HCT116 (cell line): ENCODE measurements around the gene STK25. TPM values are rescaled to one million over a fixed set of nuclear protein-coding genes. Genes with fewer than 3 reads are reported as not detected.

Source experiments
- ATAC-seq: fragments of 200-7000 bp; cut with Tn5 transposase; 2 replicates; pipeline ENCODE4 v1.9.1; 2020; ENCODE audit warnings: mild to moderate bottlenecking, moderate library complexity
- BruUV-seq: library from RNA; stranded (reverse); fragments of 400-500 nt; replicated peaks from 2 replicates; lab custom pipeline; 2021; lab: Mats Ljungman, UMichigan
- CTCF ChIA-PET: fragments of 300-600 bp; sonication (Branson Sonifier 250); formaldehyde crosslinking; loops from one replicate; lab custom pipeline; 2021; ENCODE audit warnings: antibody characterized with exemption; lab: Charles Lee
- POLR2A ChIA-PET: fragments of 300-600, 350-600 bp; sonication (Branson Sonifier 250); formaldehyde crosslinking; loops from one replicate; lab custom pipeline; 2021; ENCODE audit warnings: antibody characterized with exemption; lab: Charles Lee
- RAD21 ChIA-PET, 2 experiments: fragments of 300-600 bp; sonication (Branson Sonifier 250); formaldehyde crosslinking; loops; one replicate each; lab custom pipeline; 2023; ENCODE audit warnings: low total read pairs in 2 of 2; ENCODE audit not compliant: uncharacterized antibody in 2 of 2, unreplicated experiment in 2 of 2, low non-redundant PET in 1 of 2; lab: Charles Lee
- DNase-seq: peaks from one replicate; pipeline ENCODE4 v3.0.0-alpha.2; 2010; ENCODE audit warnings: low read depth, low spot score
- H2AFZ ChIP-seq: fragments of 200-600 bp; shearing (Covaris generic), sonication (generic); 2 replicates; pipeline ENCODE4 v1.6.1; 2017; ENCODE audit warnings: low read depth, mixed run types, mixed read lengths, antibody characterized with exemption, low read length; ENCODE audit not compliant: poor library complexity, severe bottlenecking
- H3K27ac ChIP-seq: 2 replicates; pipeline ENCODE4 v1.5.1; 2012; ENCODE audit warnings: low read depth, low read length
- H3K27me3 ChIP-seq: fragments of 200-600 bp; sonication (generic); 2 replicates; pipeline ENCODE4 v1.6.1; 2016; ENCODE audit warnings: mixed run types, low read length, mixed read lengths; ENCODE audit not compliant: insufficient read depth
- H3K36me3 ChIP-seq, 2 experiments: fragments of 200-500 bp in 1 of 2; fragments of 200-600 bp in 1 of 2; sonication (Bioruptor generic) in 1 of 2; sonication (generic) in 1 of 2; 2 replicates each; pipeline versions ENCODE4 v1.5.1 to v1.6.1; 2014 to 2016; ENCODE audit warnings: low read length in 2 of 2, inconsistent platforms in 1 of 2, mixed read lengths in 1 of 2, mixed run types in 1 of 2; ENCODE audit not compliant: insufficient read depth in 2 of 2, control insufficient read depth in 1 of 2
- H3K4me1 ChIP-seq, 2 experiments: fragments of 200-600 bp in 1 of 2; sonication (generic) in 1 of 2; 2 replicates each; pipeline versions ENCODE4 v1.5.1 to v1.6.1; 2012 to 2017; ENCODE audit warnings: low read length in 2 of 2, inconsistent platforms in 1 of 2, mild to moderate bottlenecking in 1 of 2, mixed read lengths in 1 of 2, mixed run types in 1 of 2, moderate library complexity in 1 of 2; ENCODE audit not compliant: insufficient read depth in 2 of 2, control insufficient read depth in 1 of 2
- H3K4me2 ChIP-seq: fragments of 200-600 bp; sonication (generic); 2 replicates; pipeline ENCODE4 v1.6.1; 2017; ENCODE audit warnings: mixed run types, low read length, mixed read lengths
- H3K4me3 ChIP-seq, 2 experiments: fragments of 200-600 bp in 1 of 2; sonication (generic) in 1 of 2; replicated peaks in 1 of 2; 2 replicates each; pipeline ENCODE4 v1.5.1; 2011 to 2016; ENCODE audit warnings: low read length in 2 of 2, control low read depth in 1 of 2, low read depth in 1 of 2, mild to moderate bottlenecking in 1 of 2, mixed read lengths in 1 of 2, mixed run types in 1 of 2
- H3K79me2 ChIP-seq: fragments of 200-600 bp; sonication (generic); 2 replicates; pipeline ENCODE4 v1.6.1; 2017; ENCODE audit warnings: mild to moderate bottlenecking, mixed run types, low read length, moderate library complexity, mixed read lengths; ENCODE audit not compliant: insufficient read depth
- H3K9ac ChIP-seq: fragments of 200-600 bp; sonication (generic); 2 replicates; pipeline ENCODE4 v1.6.1; 2016; ENCODE audit warnings: low read length, mixed read lengths
- H3K9me2 ChIP-seq: fragments of 200-600 bp; sonication (generic), shearing (Covaris generic); 2 replicates; pipeline ENCODE4 v1.6.1; 2017; ENCODE audit warnings: mixed run types, mild to moderate bottlenecking, moderate library complexity; ENCODE audit not compliant: insufficient read depth
- H3K9me3 ChIP-seq, 2 experiments: fragments of 200-500 bp in 1 of 2; fragments of 200-600 bp in 1 of 2; sonication (Bioruptor generic) in 1 of 2; sonication (generic) in 1 of 2; 2 replicates each; pipeline ENCODE4 v1.6.1; 2014 to 2017; ENCODE audit warnings: low read length in 2 of 2, mixed read lengths in 2 of 2, inconsistent platforms in 1 of 2, low read depth in 1 of 2, mild to moderate bottlenecking in 1 of 2, mixed run types in 1 of 2, moderate library complexity in 1 of 2; ENCODE audit not compliant: control insufficient read depth in 1 of 2, insufficient read depth in 1 of 2
- H4K20me1 ChIP-seq: fragments of 200-600 bp; sonication (generic), shearing (Covaris generic); 2 replicates; pipeline ENCODE4 v1.6.1; 2017; ENCODE audit warnings: mixed run types, mild to moderate bottlenecking, moderate library complexity; ENCODE audit not compliant: insufficient read depth
- CEBPB ChIP-seq: IDR thresholded peaks from 2 replicates; pipeline ENCODE4 v1.6.1; 2012; ENCODE audit warnings: low read depth
- CTCF ChIP-seq, 3 experiments: fragments of 200-600 bp in 1 of 3; sonication (generic) in 1 of 3; IDR thresholded peaks in 2 of 3; conservative IDR thresholded peaks in 1 of 3; 2 replicates each; pipeline ENCODE4 v1.5.1; 2012 to 2017; ENCODE audit warnings: low read depth in 2 of 3, low read length in 2 of 3, antibody characterized with exemption in 1 of 3, borderline replicate concordance in 1 of 3, control low read depth in 1 of 3, mild to moderate bottlenecking in 1 of 3, mixed read lengths in 1 of 3, mixed run types in 1 of 3, moderate library complexity in 1 of 3; ENCODE audit not compliant: insufficient read depth in 1 of 3
- EZH2phosphoT487 ChIP-seq: fragments of 200-600 bp; IDR thresholded peaks from 2 replicates; pipeline ENCODE4 v1.6.1; 2018; ENCODE audit warnings: antibody characterized with exemption, borderline replicate concordance
- FOSL1 ChIP-seq: IDR thresholded peaks from 2 replicates; pipeline ENCODE4 v1.6.1; 2012; ENCODE audit warnings: low read depth
- REST ChIP-seq: IDR thresholded peaks from 2 replicates; pipeline ENCODE4 v1.6.1; 2012; ENCODE audit warnings: low read depth
- SP1 ChIP-seq: IDR thresholded peaks from 2 replicates; pipeline ENCODE4 v1.6.1; 2012; ENCODE audit warnings: low read depth
- YY1 ChIP-seq: IDR thresholded peaks from 2 replicates; pipeline ENCODE4 v1.6.1; 2011; ENCODE audit warnings: low read length, low read depth, moderate library complexity, mild to moderate bottlenecking; ENCODE audit not compliant: insufficient replicate concordance; ENCODE audit errors: extremely low read depth
- ZBTB33 ChIP-seq: IDR thresholded peaks from 2 replicates; pipeline ENCODE4 v1.6.1; 2011; ENCODE audit warnings: mild to moderate bottlenecking, low read length, moderate library complexity; ENCODE audit not compliant: insufficient replicate concordance; ENCODE audit errors: extremely low read depth
- intact Hi-C: fragments of 100-400 bp; cut with micrococcal nuclease; formaldehyde crosslinking; loops from 2 replicates; pipeline ENCODE4 v1.10.0; 2022
- total RNA-seq: library from RNA; stranded (reverse); gene quantifications from one replicate; pipeline ENCODE4 v1.2.1, GENCODE V29; 2021; ENCODE audit not compliant: unreplicated experiment

Gene STK25
- total RNA-seq, 1 experiment from 2014 or later = 160 TPM

DNA sequence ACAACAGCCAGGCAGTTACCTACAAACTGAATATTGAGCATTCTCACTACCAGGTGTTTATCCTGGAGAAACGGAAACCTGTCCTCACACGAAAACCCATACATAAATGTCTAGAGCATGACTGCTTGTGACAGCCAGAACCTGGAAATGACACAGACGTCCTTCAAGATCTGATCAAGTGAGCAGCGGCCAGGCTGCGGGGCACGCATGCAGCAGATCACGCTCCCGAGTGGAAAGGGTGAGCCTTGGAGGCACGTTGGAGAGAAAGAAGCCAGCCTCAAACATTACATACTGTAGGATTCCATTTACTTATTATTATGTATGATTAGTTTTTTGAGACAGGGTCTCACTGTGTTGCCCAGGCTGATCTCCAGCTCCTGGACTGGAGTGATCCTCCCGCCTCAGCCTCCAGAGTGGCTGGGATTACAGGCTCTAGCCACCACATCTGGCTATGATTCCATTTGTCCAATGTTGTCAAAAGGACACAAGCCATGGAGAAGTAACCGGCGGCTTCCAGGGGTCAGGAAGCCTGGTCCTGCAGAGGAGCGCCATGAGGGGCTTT, 22.9 kb upstream of the STK25 start:
- no peak overlapping the region for H3K4me2 ChIP-seq

More for the DNA sequence above, 22.9 kb upstream of the STK25 start:
- H3K4me1 ChIP-seq = no peaks in the 10 kb centered on the region
- BruUV-seq = no TSS peak
- intact Hi-C loops = no loop called here
- H3K9ac ChIP-seq = no peak overlapping the region
- H3K27ac ChIP-seq = no peak overlapping the region
- no peaks in the 10 kb centered on the region for H3K79me2 ChIP-seq
- no peaks in the 10 kb centered on the region for H3K36me3 ChIP-seq
- H3K27me3 ChIP-seq = no peaks in the 10 kb centered on the region
- H4K20me1 ChIP-seq = no peaks in the 10 kb centered on the region
- ChIA-PET CTCF (no interaction called here), RAD21 (no interaction called here), POLR2A (no interaction called here)
- ATAC-seq (no peak), DNase-seq (no peak)
- no peak overlapping the region for H2AFZ ChIP-seq
- no peaks in the 10 kb centered on the region for H3K9me2 ChIP-seq
- H3K4me3 ChIP-seq = no peak overlapping the region
- no peaks in the 10 kb centered on the region for H3K9me3 ChIP-seq
- TF ChIP-seq ZBTB33 (no peak), YY1 (no peak), CEBPB (no peak), EZH2phosphoT487 (no peak), FOSL1 (no peak), CTCF (IDR thresholded peaks at IDR 0.05 in 2 of 3, conservative IDR thresholded peaks at IDR 0.05 in 1 of 3; ENCODE audit: borderline replicate concordance in 1 of 3, insufficient read depth in 1 of 3, low read depth in 2 of 3, low read length in 2 of 3) (no peak), REST (no peak), SP1 (no peak)
